Mesendoderm (in vitro differentiated cells): ENCODE data around the gene FCSK.

ENCODE experiments used
- DNase-seq: peaks from one replicate; pipeline ENCODE4 v3.0.0; 2013
- H2AK5ac ChIP-seq: 2 replicates; pipeline ENCODE4 v1.6.1; 2013; ENCODE audit warnings: low read length, inconsistent platforms
- H2BK120ac ChIP-seq: 2 replicates; pipeline ENCODE4 v1.6.1; 2013; ENCODE audit warnings: low read depth, mild to moderate bottlenecking, low read length, moderate library complexity, mixed read lengths
- H2BK15ac ChIP-seq: replicated peaks from 2 replicates; pipeline ENCODE4 v1.6.1; 2013; ENCODE audit warnings: low read depth, mild to moderate bottlenecking, moderate library complexity
- H2BK5ac ChIP-seq: 2 replicates; pipeline ENCODE4 v1.6.1; 2013; ENCODE audit warnings: low read length, inconsistent platforms
- H3K18ac ChIP-seq: 2 replicates; pipeline ENCODE4 v1.6.1; 2013; ENCODE audit warnings: mild to moderate bottlenecking, low read length, mixed read lengths
- H3K23ac ChIP-seq: one replicate; pipeline ENCODE4 v1.6.1; 2013; ENCODE audit warnings: low read length
- H3K27ac ChIP-seq: 2 replicates; pipeline ENCODE4 v1.5.1; 2013; ENCODE audit warnings: low read depth, mild to moderate bottlenecking, inconsistent platforms, low read length, moderate library complexity
- H3K27me3 ChIP-seq: 2 replicates; pipeline ENCODE4 v1.6.1; 2013; ENCODE audit warnings: low read length, control low read depth, mild to moderate bottlenecking, inconsistent platforms; ENCODE audit not compliant: insufficient read depth, poor library complexity
- H3K36me3 ChIP-seq: 2 replicates; pipeline ENCODE4 v1.6.1; 2013; ENCODE audit warnings: low read length, inconsistent platforms; ENCODE audit not compliant: control insufficient read depth, insufficient read depth
- H3K4ac ChIP-seq: one replicate; pipeline ENCODE4 v1.6.1; 2013; ENCODE audit warnings: low read depth, mild to moderate bottlenecking, low read length, moderate library complexity
- H3K4me1 ChIP-seq: 2 replicates; pipeline ENCODE4 v1.6.1; 2013; ENCODE audit warnings: low read depth, low read length, inconsistent platforms; ENCODE audit not compliant: control insufficient read depth
- H3K4me2 ChIP-seq: 2 replicates; pipeline ENCODE4 v1.6.1; 2013; ENCODE audit warnings: low read length
- H3K4me3 ChIP-seq: 2 replicates; pipeline ENCODE4 v1.5.1; 2013; ENCODE audit warnings: mild to moderate bottlenecking, low read length
- H3K56ac ChIP-seq: one replicate; pipeline ENCODE4 v1.6.1; 2013; ENCODE audit warnings: low read length
- H3K79me1 ChIP-seq: 2 replicates; pipeline ENCODE4 v1.6.1; 2013; ENCODE audit warnings: low read length, inconsistent platforms
- H3K79me2 ChIP-seq: 2 replicates; pipeline ENCODE4 v1.6.1; 2013; ENCODE audit warnings: mild to moderate bottlenecking, low read length; ENCODE audit not compliant: control insufficient read depth, insufficient read depth
- H3K9ac ChIP-seq: 2 replicates; pipeline ENCODE4 v1.6.1; 2013; ENCODE audit warnings: low read length, inconsistent platforms
- H4K5ac ChIP-seq: one replicate; pipeline ENCODE4 v1.6.1; 2013; ENCODE audit warnings: low read length
- H4K8ac ChIP-seq: one replicate; pipeline ENCODE4 v1.6.1; 2013; ENCODE audit warnings: low read depth, mild to moderate bottlenecking, control low read depth, low read length, moderate library complexity
- WGBS: extraction: QIAGEN DNeasy Blood & Tissue Kit; methylation state at CpG from one replicate; pipeline ENCODE4 v1.1.7; 2013; ENCODE audit warnings: low lambda C conversion rate, missing lambda C conversion rate; ENCODE audit not compliant: insufficient coverage; ENCODE audit errors: extremely low coverage; 5-methylcytosine and 5-hydroxymethylcytosine counted together

The FCSK gene

GRCh38 chr16:70476272-70477020, 22.1 kb downstream of the FCSK start:
- no peaks in the 10 kb centered on the region for H3K79me1 ChIP-seq
- no CpG with 5 or more reads among the region's 13 CpGs for WGBS
- no peaks in the 10 kb centered on the region for H3K4me1 ChIP-seq

GRCh38 chr16:70478169-70478568, 23.8 kb downstream of the FCSK start:
- Histone ChIP-seq H3K27me3 (no peaks in the 10 kb centered on the region), H3K4me1 (no peaks in the 10 kb centered on the region), H3K79me1 (no peaks in the 10 kb centered on the region), H3K56ac (no peak overlapping the region), H3K23ac (no peak overlapping the region), H3K79me2 (no peaks in the 10 kb centered on the region), H3K4ac (no peak overlapping the region), H2BK15ac (no peak overlapping the region), H2BK5ac (no peak overlapping the region), H3K4me2 (no peak overlapping the region), H2BK120ac (no peak overlapping the region), H4K5ac (no peak overlapping the region), H3K9ac (no peak overlapping the region), H3K36me3 (no peaks in the 10 kb centered on the region), H4K8ac (no peak overlapping the region), H3K18ac (no peak overlapping the region), H3K4me3 (no peak overlapping the region), H2AK5ac (no peak overlapping the region), H3K27ac (no peak overlapping the region)
- DNase-seq = no peak
- no CpG with 5 or more reads among the region's 8 CpGs for WGBS

More at GRCh38 chr16:70476272-70477020, 22.1 kb downstream of the FCSK start:
- no peak overlapping the region for H2BK15ac ChIP-seq
- no peak overlapping the region for H2AK5ac ChIP-seq
- peak; percentile 46 for DNase-seq
- H3K4me3 ChIP-seq = no peak overlapping the region
- H4K5ac ChIP-seq = no peak overlapping the region
- H3K56ac ChIP-seq = no peak overlapping the region
- H2BK120ac ChIP-seq = no peak overlapping the region
- H2BK5ac ChIP-seq = no peak overlapping the region
- no peak overlapping the region for H3K4me2 ChIP-seq
- no peak overlapping the region for H3K23ac ChIP-seq
- H3K4ac ChIP-seq = no peak overlapping the region
- no peaks in the 10 kb centered on the region for H3K27me3 ChIP-seq
- H3K9ac ChIP-seq = no peak overlapping the region
- no peaks in the 10 kb centered on the region for H3K36me3 ChIP-seq
- H3K79me2 ChIP-seq = no peaks in the 10 kb centered on the region
- no peak overlapping the region for H4K8ac ChIP-seq
- H3K27ac ChIP-seq = no peak overlapping the region
- no peak overlapping the region for H3K18ac ChIP-seq

GRCh38 chr16:70478912-70479341, 24.5 kb downstream of the FCSK start:
- Histone ChIP-seq H3K27ac (no peak overlapping the region), H3K4ac (no peak overlapping the region)
- no CpG with 5 or more reads among the region's 10 CpGs for WGBS

GRCh38 chr16:70480127-70481105, 26.0 kb downstream of the FCSK start:
- no peak overlapping the region for H3K4ac ChIP-seq
- WGBS = no CpG with 5 or more reads among the region's 17 CpGs
- H3K4me1 ChIP-seq = no peaks in the 10 kb centered on the region
- no peak overlapping the region for H3K4me2 ChIP-seq
- H3K79me1 ChIP-seq = no peaks in the 10 kb centered on the region
- H3K36me3 ChIP-seq = no peaks in the 10 kb centered on the region
- H3K27ac ChIP-seq = no peak overlapping the region
- H2BK5ac ChIP-seq = no peak overlapping the region
- H2BK15ac ChIP-seq = no peak overlapping the region
- no peak overlapping the region for H3K18ac ChIP-seq
- no peak overlapping the region for H4K8ac ChIP-seq
- DNase-seq = no peak
- no peak overlapping the region for H3K56ac ChIP-seq
- H3K23ac ChIP-seq = no peak overlapping the region
- no peak overlapping the region for H2AK5ac ChIP-seq
- H2BK120ac ChIP-seq = no peak overlapping the region
- H4K5ac ChIP-seq = no peak overlapping the region
- no peak overlapping the region for H3K9ac ChIP-seq
- no peaks in the 10 kb centered on the region for H3K27me3 ChIP-seq
- no peaks in the 10 kb centered on the region for H3K79me2 ChIP-seq
- H3K4me3 ChIP-seq = no peak overlapping the region

More at GRCh38 chr16:70478912-70479341, 24.5 kb downstream of the FCSK start:
- H3K23ac ChIP-seq = no peak overlapping the region
- H3K4me1 ChIP-seq = no peaks in the 10 kb centered on the region
- no peaks in the 10 kb centered on the region for H3K36me3 ChIP-seq
- H2BK15ac ChIP-seq = no peak overlapping the region
- no peaks in the 10 kb centered on the region for H3K79me1 ChIP-seq
- no peak overlapping the region for H3K9ac ChIP-seq
- no peak overlapping the region for H3K56ac ChIP-seq
- H2AK5ac ChIP-seq = no peak overlapping the region
- H3K4me3 ChIP-seq = no peak overlapping the region
- H3K27me3 ChIP-seq = no peaks in the 10 kb centered on the region
- no peak overlapping the region for H3K4me2 ChIP-seq
- no peak overlapping the region for H2BK120ac ChIP-seq
- no peak overlapping the region for H4K8ac ChIP-seq
- no peak for DNase-seq
- H4K5ac ChIP-seq = no peak overlapping the region
- no peaks in the 10 kb centered on the region for H3K79me2 ChIP-seq
- H3K18ac ChIP-seq = no peak overlapping the region
- H2BK5ac ChIP-seq = no peak overlapping the region

- no peak overlapping the region for H2BK120ac ChIP-seq
- H2BK15ac ChIP-seq = no peak overlapping the region
- DNase-seq = no peak
- H3K4me2 ChIP-seq = no peak overlapping the region
- H4K5ac ChIP-seq = no peak overlapping the region
- H3K4me3 ChIP-seq = no peak overlapping the region
- H2AK5ac ChIP-seq = no peak overlapping the region
- H2BK5ac ChIP-seq = no peak overlapping the region
- no peaks in the 10 kb centered on the region for H3K79me1 ChIP-seq
- H3K27ac ChIP-seq = no peak overlapping the region
- no peak overlapping the region for H3K4ac ChIP-seq
- no CpG with 5 or more reads among the region's 7 CpGs for WGBS
- no peak overlapping the region for H3K18ac ChIP-seq
- H3K23ac ChIP-seq = no peak overlapping the region
- H3K4me1 ChIP-seq = no peaks in the 10 kb centered on the region
- H3K79me2 ChIP-seq = no peaks in the 10 kb centered on the region
- no peaks in the 10 kb centered on the region for H3K27me3 ChIP-seq
- H3K56ac ChIP-seq = no peak overlapping the region
- no peaks in the 10 kb centered on the region for H3K36me3 ChIP-seq
- H4K8ac ChIP-seq = no peak overlapping the region
- H3K9ac ChIP-seq = no peak overlapping the region
Measured at GRCh38 chr16:70481929-70482536, 27.6 kb downstream of the FCSK start.
